ENCODE results near the gene LRMDA. TPM values are rescaled to one million over a fixed set of nuclear protein-coding genes. Genes with fewer than 3 reads are reported as not detected.
A peak's percentile ranks its signal among the peaks of the same experiment; 100 is the strongest.

LRMDA gene
- total and polyA plus RNA-seq, 3 experiments from 2014 or later, result not detected

DNA sequence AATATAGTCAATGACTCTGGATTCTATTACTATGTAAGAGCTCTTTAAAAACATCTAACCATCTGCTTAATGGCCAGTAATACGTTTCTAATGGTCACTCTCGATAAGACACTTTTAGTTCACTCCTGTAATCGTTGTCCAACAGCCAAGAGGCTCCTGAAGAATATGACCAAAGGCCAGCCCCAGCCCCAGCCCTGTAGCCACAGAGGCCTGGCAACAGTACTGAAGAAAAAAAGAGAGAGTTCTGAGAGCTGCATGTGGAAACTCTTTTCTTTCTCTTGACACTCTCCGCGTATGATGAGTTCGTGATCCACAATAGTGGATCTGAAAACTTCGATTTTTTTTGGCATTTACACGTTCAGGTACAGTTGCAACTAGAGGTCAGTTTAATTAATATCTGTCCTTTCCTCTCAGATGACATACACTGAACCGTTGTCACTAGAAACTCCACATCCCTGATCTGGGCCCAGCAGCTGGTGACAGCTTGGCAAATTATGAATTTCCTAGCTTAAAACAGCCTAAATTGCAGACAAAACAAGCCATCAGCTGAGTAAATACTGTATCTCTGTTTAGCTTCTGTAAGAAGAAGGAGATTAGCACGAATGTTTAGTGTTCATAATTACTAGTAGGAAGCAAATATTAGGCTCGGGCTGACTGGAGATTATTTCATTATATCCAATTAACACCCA, 456.7 kb downstream of the LRMDA start:
- H3K27me3 ChIP-seq (ENCODE audit: insufficient read depth, low read length, poor library complexity, severe bottlenecking), result no peaks in the 10 kb centered on the region
- H3K9me3 ChIP-seq (ENCODE audit: low read length), result no peaks in the 10 kb centered on the region
- POLR2A ChIA-PET, result no interaction called here
- no peak for DNase-seq
- Mint-ChIP-seq H3K36me3 (no peaks in the 10 kb centered on the region), H3K9me3 (peaks cover 0 to 4% (median 0%) of the 10 kb centered on the region in 5 donors), H3K27me3 (peaks cover 0 to 6% of the 10 kb centered on the region in 2 donors), H3K4me1 (no peaks in the 10 kb centered on the region), H3K4me3 (no peak overlapping the region), H3K27ac (no peak overlapping the region)
- no peaks in the 10 kb centered on the region for H3K4me1 ChIP-seq (ENCODE audit: insufficient read depth, low read length)
- CTCF ChIA-PET, result no interaction called here
- H3K27ac ChIP-seq (ENCODE audit: low read depth, low read length), result no peak overlapping the region
- no peak overlapping the region for H3K4me3 ChIP-seq (ENCODE audit: low read length)
- H3K36me3 ChIP-seq (ENCODE audit: insufficient read depth, low read length), result no peaks in the 10 kb centered on the region

- no peak for DNase-seq
- no peaks in the 10 kb centered on the region for H3K36me3 ChIP-seq (ENCODE audit: insufficient read depth, low read length)
- no peaks in the 10 kb centered on the region for H3K4me1 Mint-ChIP-seq
- H3K4me1 ChIP-seq (ENCODE audit: insufficient read depth, low read length), result no peaks in the 10 kb centered on the region
- peaks cover 0 to 4% (median 0%) of the 10 kb centered on the region in 5 donors for H3K9me3 Mint-ChIP-seq
- no peak overlapping the region for H3K27ac Mint-ChIP-seq
- H3K36me3 Mint-ChIP-seq, result no peaks in the 10 kb centered on the region
- H3K4me3 ChIP-seq (ENCODE audit: low read length), result no peak overlapping the region
- POLR2A ChIA-PET, result no interaction called here
- no peaks in the 10 kb centered on the region for H3K9me3 ChIP-seq (ENCODE audit: low read length)
- peaks cover 0 to 6% of the 10 kb centered on the region in 2 donors for H3K27me3 Mint-ChIP-seq
- CTCF ChIA-PET, result no interaction called here
- no peak overlapping the region for H3K4me3 Mint-ChIP-seq
- H3K27ac ChIP-seq (ENCODE audit: low read depth, low read length), result no peak overlapping the region
- H3K27me3 ChIP-seq (ENCODE audit: insufficient read depth, low read length, poor library complexity, severe bottlenecking), result no peaks in the 10 kb centered on the region
Measured at GRCh38 chr10:75889051-75889450, 457.6 kb downstream of the LRMDA start.

DNA sequence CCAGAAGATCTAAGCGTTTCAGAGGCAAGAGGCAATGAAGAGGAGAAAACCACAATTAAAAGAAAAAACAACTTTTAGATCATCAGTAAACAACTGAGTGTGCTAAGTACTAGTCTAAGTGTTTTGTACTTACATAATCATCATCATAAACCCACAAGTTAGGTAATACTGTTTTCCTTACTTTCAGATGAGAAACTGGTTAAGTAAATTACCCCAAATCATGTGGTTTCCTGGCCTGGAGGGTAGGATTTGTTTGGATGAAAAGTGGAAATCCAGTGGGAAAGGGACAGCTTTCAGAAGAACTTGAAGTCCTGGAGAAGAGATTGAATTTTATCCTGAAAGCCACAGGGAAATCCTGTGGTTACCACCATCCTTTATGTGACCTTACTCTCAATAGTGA, 463.3 kb downstream of the LRMDA start:
- Mint-ChIP-seq H3K4me1 (no peaks in the 10 kb centered on the region), H3K27ac (no peak overlapping the region), H3K4me3 (no peak overlapping the region), H3K27me3 (peaks cover 0 to 3% of the 10 kb centered on the region in 2 donors), H3K36me3 (no peaks in the 10 kb centered on the region), H3K9me3 (peaks cover 0 to 4% (median 0%) of the 10 kb centered on the region in 5 donors)
- CTCF ChIA-PET, result no interaction called here
- no peak for DNase-seq
- Histone ChIP-seq H3K27me3 (ENCODE audit: insufficient read depth, low read length, poor library complexity, severe bottlenecking) (no peaks in the 10 kb centered on the region), H3K9me3 (ENCODE audit: low read length) (no peaks in the 10 kb centered on the region), H3K4me3 (ENCODE audit: low read length) (no peak overlapping the region), H3K36me3 (ENCODE audit: insufficient read depth, low read length) (no peaks in the 10 kb centered on the region), H3K27ac (ENCODE audit: low read depth, low read length) (no peak overlapping the region), H3K4me1 (ENCODE audit: insufficient read depth, low read length) (no peaks in the 10 kb centered on the region)
- POLR2A ChIA-PET, result no interaction called here

DNA sequence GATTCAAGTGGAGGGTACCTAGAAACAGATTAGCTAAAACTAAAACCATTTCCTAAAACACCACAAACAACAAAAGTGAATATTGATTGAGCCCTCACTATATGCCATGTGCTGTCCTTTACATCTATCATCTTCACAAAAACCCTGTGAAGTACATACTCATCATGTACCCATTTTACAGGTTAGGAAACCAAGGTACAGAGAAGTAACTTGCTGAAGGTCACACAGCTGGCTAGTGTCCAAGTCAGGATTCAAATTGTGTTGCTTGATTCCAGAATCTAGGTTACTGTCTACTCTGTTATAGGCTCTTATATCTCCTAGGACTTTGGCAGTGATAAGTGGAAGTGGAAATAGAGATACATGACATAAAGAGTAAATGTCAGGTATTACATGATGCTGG, 463.8 kb downstream of the LRMDA start:
- no peak overlapping the region for H3K4me3 Mint-ChIP-seq
- Histone ChIP-seq H3K27ac (ENCODE audit: low read depth, low read length) (no peak overlapping the region), H3K9me3 (ENCODE audit: low read length) (no peaks in the 10 kb centered on the region), H3K4me3 (ENCODE audit: low read length) (no peak overlapping the region), H3K27me3 (ENCODE audit: insufficient read depth, low read length, poor library complexity, severe bottlenecking) (no peaks in the 10 kb centered on the region), H3K4me1 (ENCODE audit: insufficient read depth, low read length) (no peaks in the 10 kb centered on the region), H3K36me3 (ENCODE audit: insufficient read depth, low read length) (no peaks in the 10 kb centered on the region)
- H3K27ac Mint-ChIP-seq, result no peak overlapping the region
- DNase-seq, result no peak
- POLR2A ChIA-PET, result no interaction called here
- H3K4me1 Mint-ChIP-seq, result no peaks in the 10 kb centered on the region
- H3K27me3 Mint-ChIP-seq, result peaks cover 0 to 3% of the 10 kb centered on the region in 2 donors
- CTCF ChIA-PET, result no interaction called here
- peaks cover 0 to 4% (median 0%) of the 10 kb centered on the region in 5 donors for H3K9me3 Mint-ChIP-seq
- H3K36me3 Mint-ChIP-seq, result no peaks in the 10 kb centered on the region

DNA sequence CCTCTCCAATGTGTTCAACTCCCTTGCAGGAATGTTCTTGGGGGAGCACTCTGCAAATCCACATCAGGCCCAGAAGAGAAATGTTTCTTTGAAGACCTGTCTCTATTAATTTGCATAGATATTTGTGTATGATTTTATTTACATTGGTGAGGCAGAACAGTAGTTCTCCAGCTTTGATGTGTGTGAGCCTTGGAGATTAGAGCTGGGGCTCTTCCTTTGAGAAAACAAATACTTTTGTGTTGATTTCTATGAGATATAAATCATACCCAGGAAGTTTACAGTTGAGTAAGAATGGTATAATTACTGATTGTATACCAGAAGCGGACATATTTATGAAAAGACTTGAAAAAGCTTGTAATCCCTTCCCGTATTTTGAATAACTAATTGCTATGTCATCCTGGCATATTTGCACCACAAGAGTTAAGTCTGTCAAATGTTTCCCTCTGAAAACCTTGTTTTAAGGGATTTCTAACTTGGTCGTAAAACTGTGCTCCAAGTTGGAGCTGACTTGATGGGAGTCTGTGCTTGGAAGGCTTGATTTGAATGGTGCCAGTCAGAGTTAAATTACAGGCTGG, 468.5 kb downstream of the LRMDA start:
- Histone ChIP-seq H3K4me3 (ENCODE audit: low read length) (no peak overlapping the region), H3K27ac (ENCODE audit: low read depth, low read length) (no peak overlapping the region), H3K36me3 (ENCODE audit: insufficient read depth, low read length) (no peaks in the 10 kb centered on the region), H3K4me1 (ENCODE audit: insufficient read depth, low read length) (no peaks in the 10 kb centered on the region), H3K27me3 (ENCODE audit: insufficient read depth, low read length, poor library complexity, severe bottlenecking) (no peaks in the 10 kb centered on the region), H3K9me3 (ENCODE audit: low read length) (no peaks in the 10 kb centered on the region)
- Mint-ChIP-seq H3K9me3 (peaks cover 0 to 7% (median 0%) of the 10 kb centered on the region in 5 donors), H3K4me1 (peaks cover 0 to 4% (median 4%) of the 10 kb centered on the region in 3 donors), H3K4me3 (no peak overlapping the region), H3K36me3 (no peaks in the 10 kb centered on the region), H3K27ac (no peak overlapping the region), H3K27me3 (peaks cover 0 to 4% of the 10 kb centered on the region in 2 donors)
- DNase-seq, result no peak
- POLR2A ChIA-PET, result no interaction called here
- CTCF ChIA-PET, result no interaction called here

GRCh38 chr10:75902816-75903215, 471.4 kb downstream of the LRMDA start:
- Mint-ChIP-seq H3K36me3 (no peaks in the 10 kb centered on the region), H3K9me3 (peaks cover 0 to 7% (median 0%) of the 10 kb centered on the region in 5 donors), H3K27ac (no peak overlapping the region), H3K4me3 (no peak overlapping the region), H3K27me3 (peaks cover 0 to 7% of the 10 kb centered on the region in 2 donors), H3K4me1 (peaks cover 0 to 4% (median 4%) of the 10 kb centered on the region in 3 donors)
- Histone ChIP-seq H3K27ac (ENCODE audit: low read depth, low read length) (no peak overlapping the region), H3K4me1 (ENCODE audit: insufficient read depth, low read length) (no peaks in the 10 kb centered on the region), H3K36me3 (ENCODE audit: insufficient read depth, low read length) (no peaks in the 10 kb centered on the region), H3K27me3 (ENCODE audit: insufficient read depth, low read length, poor library complexity, severe bottlenecking) (no peaks in the 10 kb centered on the region), H3K4me3 (ENCODE audit: low read length) (no peak overlapping the region), H3K9me3 (ENCODE audit: low read length) (no peaks in the 10 kb centered on the region)
- DNase-seq, result no peak
- CTCF ChIA-PET, result no interaction called here
- POLR2A ChIA-PET, result no interaction called here

- Histone ChIP-seq H3K4me3 (ENCODE audit: low read length) (no peak overlapping the region), H3K27ac (ENCODE audit: low read depth, low read length) (no peak overlapping the region), H3K27me3 (ENCODE audit: insufficient read depth, low read length, poor library complexity, severe bottlenecking) (no peaks in the 10 kb centered on the region), H3K4me1 (ENCODE audit: insufficient read depth, low read length) (no peaks in the 10 kb centered on the region), H3K9me3 (ENCODE audit: low read length) (no peaks in the 10 kb centered on the region), H3K36me3 (ENCODE audit: insufficient read depth, low read length) (no peaks in the 10 kb centered on the region)
- DNase-seq, result no peak
- peak overlapping the region in 1 of 7 donors; percentile 13 for H3K4me3 Mint-ChIP-seq
- H3K27me3 Mint-ChIP-seq, result peaks cover 0 to 7% of the 10 kb centered on the region in 2 donors
- CTCF ChIA-PET, result interaction anchor here (1.7 kb wide), 1 partner anchor 14 kb away, joined by 3 read pairs; no protein-coding TSS in a partner anchor
- peaks cover 0 to 7% (median 0%) of the 10 kb centered on the region in 5 donors for H3K9me3 Mint-ChIP-seq
- POLR2A ChIA-PET, result interaction anchor here (0.6 kb wide), 1 partner anchor 606 kb away, joined by 4 read pairs; no protein-coding TSS in a partner anchor
- H3K27ac Mint-ChIP-seq, result no peak overlapping the region
- H3K4me1 Mint-ChIP-seq, result peaks cover 0 to 4% (median 4%) of the 10 kb centered on the region in 3 donors
- H3K36me3 Mint-ChIP-seq, result no peaks in the 10 kb centered on the region
Measured at GRCh38 chr10:75904499-75905283, 473.3 kb downstream of the LRMDA start.

DNA sequence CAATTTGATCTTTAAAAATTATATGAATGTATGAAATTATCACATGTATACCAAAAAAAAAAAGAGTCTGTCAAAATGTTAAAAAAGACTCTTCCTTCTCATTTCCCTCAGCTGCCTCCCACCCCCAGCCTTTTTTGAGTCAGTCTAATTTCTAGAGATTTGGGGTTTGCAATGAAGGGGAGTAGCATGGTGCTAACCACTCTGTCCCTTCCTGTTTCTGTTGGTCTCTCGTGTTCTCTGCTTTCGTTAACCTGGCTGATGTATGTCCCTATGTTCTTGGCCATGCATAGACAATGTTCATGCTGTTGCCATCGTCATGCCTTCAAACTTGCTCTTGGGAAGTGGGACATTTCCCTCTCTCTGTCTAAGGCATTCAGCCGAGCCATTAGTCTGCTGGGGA, 474.1 kb downstream of the LRMDA start:
- Histone ChIP-seq H3K36me3 (ENCODE audit: insufficient read depth, low read length) (no peaks in the 10 kb centered on the region), H3K9me3 (ENCODE audit: low read length) (no peaks in the 10 kb centered on the region), H3K4me3 (ENCODE audit: low read length) (no peak overlapping the region), H3K4me1 (ENCODE audit: insufficient read depth, low read length) (no peaks in the 10 kb centered on the region), H3K27me3 (ENCODE audit: insufficient read depth, low read length, poor library complexity, severe bottlenecking) (no peaks in the 10 kb centered on the region), H3K27ac (ENCODE audit: low read depth, low read length) (no peak overlapping the region)
- no peak overlapping the region for H3K4me3 Mint-ChIP-seq
- peaks cover 0 to 4% (median 4%) of the 10 kb centered on the region in 3 donors for H3K4me1 Mint-ChIP-seq
- peaks cover 0 to 7% of the 10 kb centered on the region in 2 donors for H3K27me3 Mint-ChIP-seq
- no peaks in the 10 kb centered on the region for H3K36me3 Mint-ChIP-seq
- peaks cover 0 to 7% (median 0%) of the 10 kb centered on the region in 5 donors for H3K9me3 Mint-ChIP-seq
- ChIA-PET POLR2A (no interaction called here), CTCF (no interaction called here)
- H3K27ac Mint-ChIP-seq, result no peak overlapping the region
- DNase-seq, result no peak

Measured in CD8-positive, alpha-beta memory T cell (primary cell).